ENCODE results near the gene MEGF11.

Gene MEGF11

GRCh38 chr15:66237513-66238235 is 15.9 kb downstream of the MEGF11 start:
- Histone ChIP-seq H3K4me1 (ENCODE audit: control insufficient read depth, insufficient read depth, low read length, poor library complexity, severe bottlenecking) (no peaks in the 10 kb centered on the region), H3K36me3 (ENCODE audit: control insufficient read depth, insufficient read depth, low read length) (no peaks in the 10 kb centered on the region), H3K27ac (ENCODE audit: low read depth, low read length, severe bottlenecking) (no peak overlapping the region), H3K9me3 (ENCODE audit: control insufficient read depth, low read length) (no peaks in the 10 kb centered on the region), H3K4me3 (ENCODE audit: extremely low read depth, insufficient read depth, low read length, poor library complexity, severe bottlenecking) (no peak overlapping the region)
- WGBS, 2 experiments (ENCODE audit: insufficient coverage in 2 of 2) = 61 to 93% methylated on average over 4 of the region's 10 CpGs

GRCh38 chr15:66236806-66237375 is 16.7 kb downstream of the MEGF11 start:
- 65 to 79% methylated on average over 8 to 12 of the region's 12 CpGs for WGBS, 2 experiments (ENCODE audit: insufficient coverage in 2 of 2)
- Histone ChIP-seq H3K27ac (ENCODE audit: low read depth, low read length, severe bottlenecking) (no peak overlapping the region), H3K36me3 (ENCODE audit: control insufficient read depth, insufficient read depth, low read length) (no peaks in the 10 kb centered on the region), H3K4me3 (ENCODE audit: extremely low read depth, insufficient read depth, low read length, poor library complexity, severe bottlenecking) (no peak overlapping the region), H3K9me3 (ENCODE audit: control insufficient read depth, low read length) (no peaks in the 10 kb centered on the region), H3K4me1 (ENCODE audit: control insufficient read depth, insufficient read depth, low read length, poor library complexity, severe bottlenecking) (no peaks in the 10 kb centered on the region)

- no peaks in the 10 kb centered on the region for H3K4me1 ChIP-seq (ENCODE audit: control insufficient read depth, insufficient read depth, low read length, poor library complexity, severe bottlenecking)
- no peaks in the 10 kb centered on the region for H3K36me3 ChIP-seq (ENCODE audit: control insufficient read depth, insufficient read depth, low read length)
- H3K4me3 ChIP-seq (ENCODE audit: extremely low read depth, insufficient read depth, low read length, poor library complexity, severe bottlenecking) = no peak overlapping the region
- H3K9me3 ChIP-seq (ENCODE audit: control insufficient read depth, low read length) = no peaks in the 10 kb centered on the region
- H3K27ac ChIP-seq (ENCODE audit: low read depth, low read length, severe bottlenecking) = no peak overlapping the region
- WGBS, 2 experiments (ENCODE audit: insufficient coverage in 2 of 2) = 90 to 100% methylated on average over 1 to 2 of the region's 2 CpGs
Measured at GRCh38 chr15:66235866-66236265, 17.7 kb downstream of the MEGF11 start.

- 72 to 81% methylated on average over 5 to 6 of the region's 9 CpGs for WGBS, 2 experiments (ENCODE audit: insufficient coverage in 2 of 2)
- Histone ChIP-seq H3K4me3 (ENCODE audit: extremely low read depth, insufficient read depth, low read length, poor library complexity, severe bottlenecking) (no peak overlapping the region), H3K36me3 (ENCODE audit: control insufficient read depth, insufficient read depth, low read length) (no peaks in the 10 kb centered on the region), H3K9me3 (ENCODE audit: control insufficient read depth, low read length) (no peaks in the 10 kb centered on the region), H3K27ac (ENCODE audit: low read depth, low read length, severe bottlenecking) (no peak overlapping the region), H3K4me1 (ENCODE audit: control insufficient read depth, insufficient read depth, low read length, poor library complexity, severe bottlenecking) (no peaks in the 10 kb centered on the region)
Measured at GRCh38 chr15:66234798-66235197, 18.8 kb downstream of the MEGF11 start.

GRCh38 chr15:66233487-66234415 is 19.8 kb downstream of the MEGF11 start:
- Histone ChIP-seq H3K4me1 (ENCODE audit: control insufficient read depth, insufficient read depth, low read length, poor library complexity, severe bottlenecking) (no peaks in the 10 kb centered on the region), H3K36me3 (ENCODE audit: control insufficient read depth, insufficient read depth, low read length) (no peaks in the 10 kb centered on the region), H3K9me3 (ENCODE audit: control insufficient read depth, low read length) (no peaks in the 10 kb centered on the region), H3K27ac (ENCODE audit: low read depth, low read length, severe bottlenecking) (no peak overlapping the region), H3K4me3 (ENCODE audit: extremely low read depth, insufficient read depth, low read length, poor library complexity, severe bottlenecking) (no peak overlapping the region)
- 66 to 79% methylated on average over 9 to 13 of the region's 14 CpGs for WGBS, 2 experiments (ENCODE audit: insufficient coverage in 2 of 2)

- Histone ChIP-seq H3K4me3 (ENCODE audit: extremely low read depth, insufficient read depth, low read length, poor library complexity, severe bottlenecking) (no peak overlapping the region), H3K27ac (ENCODE audit: low read depth, low read length, severe bottlenecking) (no peak overlapping the region), H3K9me3 (ENCODE audit: control insufficient read depth, low read length) (no peaks in the 10 kb centered on the region), H3K4me1 (ENCODE audit: control insufficient read depth, insufficient read depth, low read length, poor library complexity, severe bottlenecking) (no peaks in the 10 kb centered on the region), H3K36me3 (ENCODE audit: control insufficient read depth, insufficient read depth, low read length) (no peaks in the 10 kb centered on the region)
- 79 to 86% methylated on average over 3 of the region's 3 CpGs for WGBS, 2 experiments (ENCODE audit: insufficient coverage in 2 of 2)
Measured at GRCh38 chr15:66232267-66232625, 21.3 kb downstream of the MEGF11 start.

GRCh38 chr15:66231394-66232266 is 21.9 kb downstream of the MEGF11 start:
- Histone ChIP-seq H3K9me3 (ENCODE audit: control insufficient read depth, low read length) (no peaks in the 10 kb centered on the region), H3K36me3 (ENCODE audit: control insufficient read depth, insufficient read depth, low read length) (no peaks in the 10 kb centered on the region), H3K27ac (ENCODE audit: low read depth, low read length, severe bottlenecking) (no peak overlapping the region), H3K4me3 (ENCODE audit: extremely low read depth, insufficient read depth, low read length, poor library complexity, severe bottlenecking) (no peak overlapping the region), H3K4me1 (ENCODE audit: control insufficient read depth, insufficient read depth, low read length, poor library complexity, severe bottlenecking) (no peaks in the 10 kb centered on the region)
- WGBS, 2 experiments (ENCODE audit: insufficient coverage in 2 of 2) = 68 to 70% methylated on average over 5 to 6 of the region's 8 CpGs

GRCh38 chr15:66229790-66230465 is 23.6 kb downstream of the MEGF11 start:
- H3K4me1 ChIP-seq (ENCODE audit: control insufficient read depth, insufficient read depth, low read length, poor library complexity, severe bottlenecking) = no peaks in the 10 kb centered on the region
- no peak overlapping the region for H3K27ac ChIP-seq (ENCODE audit: low read depth, low read length, severe bottlenecking)
- WGBS, 2 experiments (ENCODE audit: insufficient coverage in 2 of 2) = 88 to 100% methylated on average over 4 of the region's 6 CpGs
- no peaks in the 10 kb centered on the region for H3K36me3 ChIP-seq (ENCODE audit: control insufficient read depth, insufficient read depth, low read length)
- H3K4me3 ChIP-seq (ENCODE audit: extremely low read depth, insufficient read depth, low read length, poor library complexity, severe bottlenecking) = no peak overlapping the region
- no peaks in the 10 kb centered on the region for H3K9me3 ChIP-seq (ENCODE audit: control insufficient read depth, low read length)

GRCh38 chr15:66228807-66229735 is 24.5 kb downstream of the MEGF11 start:
- WGBS, 2 experiments (ENCODE audit: insufficient coverage in 2 of 2) = 91 to 97% methylated on average over 11 to 13 of the region's 13 CpGs
- H3K36me3 ChIP-seq (ENCODE audit: control insufficient read depth, insufficient read depth, low read length) = no peaks in the 10 kb centered on the region
- H3K27ac ChIP-seq (ENCODE audit: low read depth, low read length, severe bottlenecking) = no peak overlapping the region
- H3K4me1 ChIP-seq (ENCODE audit: control insufficient read depth, insufficient read depth, low read length, poor library complexity, severe bottlenecking) = no peaks in the 10 kb centered on the region
- no peaks in the 10 kb centered on the region for H3K9me3 ChIP-seq (ENCODE audit: control insufficient read depth, low read length)
- no peak overlapping the region for H3K4me3 ChIP-seq (ENCODE audit: extremely low read depth, insufficient read depth, low read length, poor library complexity, severe bottlenecking)

Data from mesodermal cell (in vitro differentiated cells).